NOMO-1 treated with dmso at 0.1 percent for 144 hours (cell line): ENCODE results near the gene ULK2.

ENCODE experiments used
- DNase-seq: peaks from one replicate; lab custom pipeline; 2025; ENCODE audit not compliant: unreplicated experiment; lab: John Stamatoyannopoulos, UW

ULK2 gene

DNA sequence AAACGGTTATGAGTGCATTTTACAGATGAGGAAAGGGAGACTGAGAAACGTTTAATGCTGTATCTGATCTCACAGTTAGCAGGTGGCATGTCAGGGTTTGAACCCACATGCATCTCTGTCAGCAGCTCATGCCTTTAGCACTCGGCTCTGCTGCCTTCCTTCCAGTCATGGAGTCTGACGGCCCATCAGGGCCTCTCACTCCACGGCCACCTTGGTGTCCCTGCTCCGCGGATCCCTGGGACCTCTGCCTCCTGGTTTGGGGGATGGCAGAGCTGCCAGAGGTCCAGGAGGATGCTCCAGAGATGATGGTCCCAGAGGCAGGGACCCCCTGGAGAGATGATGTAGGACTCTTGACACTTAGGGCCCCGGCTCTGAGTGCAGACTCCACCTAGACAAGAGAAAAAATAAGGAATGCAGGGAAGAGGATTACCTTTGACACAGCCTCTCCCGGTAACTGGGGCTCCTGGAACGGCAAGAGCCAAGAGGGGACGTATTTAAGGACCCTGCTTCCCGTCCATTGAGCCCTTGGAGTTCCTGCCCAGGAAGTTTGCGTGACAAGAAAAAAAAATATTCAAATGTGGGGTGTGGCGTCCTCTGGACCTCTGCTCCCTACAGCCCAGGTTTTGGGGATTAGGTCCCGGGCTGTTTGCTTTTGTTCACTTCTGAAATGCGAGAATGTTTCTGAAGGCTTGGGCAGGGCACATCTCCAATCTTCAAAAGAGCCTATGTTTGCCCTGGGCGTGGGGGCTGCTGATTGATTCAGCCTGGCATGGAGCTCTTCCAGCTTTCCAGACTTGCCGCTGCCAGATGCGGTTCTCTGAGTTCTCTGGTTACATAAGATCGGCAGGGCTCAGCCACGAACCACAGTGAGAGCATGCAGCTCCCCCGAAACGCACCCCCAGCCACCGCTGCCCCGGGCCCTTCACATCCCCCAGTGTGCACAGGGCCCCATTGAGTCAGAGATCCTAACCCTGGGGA, 119.6 kb downstream of the ULK2 start, which contains the start of gene ALDH3A1:
Gene ALDH3A1, minus strand, starts transcription at position 470 of the 978 bp plus-strand sequence. CDS start 3,169 bp downstream, outside the sequence.
- DNase-seq: no peak

DNA sequence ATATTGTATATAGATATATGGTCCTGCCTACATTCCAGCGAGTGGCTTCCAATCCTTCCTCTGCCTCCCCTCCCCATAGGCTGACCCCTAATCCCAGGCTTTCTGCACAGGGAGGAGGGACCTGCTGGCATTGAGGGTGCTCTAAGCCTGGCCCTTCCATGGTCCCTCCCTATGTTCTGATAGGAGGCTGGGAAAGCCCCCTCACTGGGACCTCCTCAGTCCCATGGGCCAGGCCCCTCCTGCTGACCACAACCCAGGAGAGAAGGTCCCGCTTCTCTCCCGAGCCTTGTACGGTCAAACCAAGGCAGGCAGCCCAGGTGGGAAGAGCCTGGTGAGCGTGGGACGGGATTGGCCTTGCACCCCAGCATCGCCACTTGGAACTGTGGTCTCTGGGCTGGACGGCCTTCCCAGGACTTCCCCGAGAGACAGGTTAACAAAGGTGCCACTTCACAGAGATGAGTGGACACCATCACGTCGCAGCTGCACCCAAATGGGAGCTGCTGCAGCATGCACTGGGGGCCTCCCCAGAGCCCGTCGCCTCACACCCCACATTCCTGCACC, 120.5 kb downstream of the ULK2 start:
- DNase-seq: no peak

DNA sequence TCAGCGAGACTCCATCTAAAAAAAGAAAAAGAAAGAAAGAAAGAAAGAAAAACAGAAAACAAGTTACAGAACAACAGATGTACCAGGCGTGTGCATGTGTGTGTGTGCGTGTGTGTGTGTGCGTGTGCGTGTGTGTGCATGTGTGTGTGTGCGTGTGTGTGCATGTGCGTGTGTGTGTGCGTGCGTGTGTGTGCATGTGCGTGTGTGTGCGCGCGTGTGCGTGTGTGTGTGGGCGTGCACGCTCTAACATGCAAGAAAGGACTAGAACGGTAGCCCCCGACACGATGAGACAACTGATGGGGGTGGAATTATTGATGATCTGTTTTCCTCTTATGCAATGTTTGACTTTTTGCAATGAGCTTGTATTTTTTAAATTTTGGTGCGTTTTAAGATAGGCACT, 121.2 kb downstream of the ULK2 start:
- DNase-seq: no peak

DNA sequence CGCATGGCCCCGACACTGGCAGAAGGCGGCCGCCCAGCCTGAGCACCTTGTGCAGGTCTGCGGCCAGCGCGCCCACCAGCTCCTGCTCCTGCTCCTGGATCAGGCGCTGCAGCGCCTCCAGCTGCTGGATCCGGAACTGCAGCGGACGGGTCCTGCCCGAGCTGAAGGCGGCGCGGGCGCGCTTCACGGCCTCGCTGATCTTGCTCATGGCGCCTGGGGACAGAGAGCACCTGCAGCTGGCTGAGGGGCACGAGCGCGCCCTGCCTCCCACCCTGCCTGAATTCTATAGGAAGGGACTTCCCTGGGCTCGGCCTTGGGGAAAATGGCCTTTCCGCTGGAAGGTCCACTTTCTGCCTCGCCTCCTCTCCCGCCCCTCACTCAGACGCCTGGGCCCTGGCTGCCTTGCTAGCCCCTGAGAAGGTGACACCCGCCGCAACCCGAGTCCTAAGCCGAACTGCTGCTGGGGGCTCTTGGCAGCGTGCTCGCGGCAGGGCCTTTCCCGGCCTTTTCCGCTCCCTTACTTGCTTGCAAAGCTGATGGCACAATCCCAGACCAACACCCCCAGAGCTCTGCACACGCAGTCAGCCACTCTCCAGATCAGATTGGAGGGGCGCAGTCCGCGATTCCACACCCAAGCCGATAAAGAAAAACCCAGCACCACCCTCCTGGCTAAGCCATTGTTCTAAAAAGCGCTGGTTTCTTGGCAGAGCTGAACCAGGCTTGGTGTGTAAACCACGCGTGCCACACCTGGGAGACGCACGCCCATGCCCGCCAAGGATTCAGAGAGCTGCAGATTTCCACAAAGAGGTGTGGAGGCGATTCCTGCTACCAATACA, 122.6 kb downstream of the ULK2 start:
- DNase-seq: peak; percentile 52

DNA sequence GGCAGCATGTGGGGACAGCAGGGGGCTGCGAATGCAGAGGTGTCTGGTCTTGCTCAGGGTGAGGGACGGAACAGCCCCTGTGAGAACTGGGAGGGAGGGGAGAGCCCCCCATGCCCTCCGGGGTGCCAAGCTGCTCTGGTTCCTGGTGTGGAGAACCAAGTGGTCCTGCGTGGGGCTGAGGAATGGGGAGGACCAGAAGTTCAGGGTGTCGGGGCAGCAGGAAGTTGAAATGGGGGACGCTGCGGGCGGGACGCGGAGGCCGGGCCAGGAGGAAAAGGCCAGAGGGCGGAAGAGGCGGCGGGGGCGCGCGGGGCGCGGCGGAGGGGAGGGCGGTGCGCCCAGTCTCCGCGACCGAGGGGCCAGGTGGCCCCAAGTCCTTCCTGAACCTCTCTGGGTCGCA, 123.2 kb downstream of the ULK2 start:
- no peak for DNase-seq

DNA sequence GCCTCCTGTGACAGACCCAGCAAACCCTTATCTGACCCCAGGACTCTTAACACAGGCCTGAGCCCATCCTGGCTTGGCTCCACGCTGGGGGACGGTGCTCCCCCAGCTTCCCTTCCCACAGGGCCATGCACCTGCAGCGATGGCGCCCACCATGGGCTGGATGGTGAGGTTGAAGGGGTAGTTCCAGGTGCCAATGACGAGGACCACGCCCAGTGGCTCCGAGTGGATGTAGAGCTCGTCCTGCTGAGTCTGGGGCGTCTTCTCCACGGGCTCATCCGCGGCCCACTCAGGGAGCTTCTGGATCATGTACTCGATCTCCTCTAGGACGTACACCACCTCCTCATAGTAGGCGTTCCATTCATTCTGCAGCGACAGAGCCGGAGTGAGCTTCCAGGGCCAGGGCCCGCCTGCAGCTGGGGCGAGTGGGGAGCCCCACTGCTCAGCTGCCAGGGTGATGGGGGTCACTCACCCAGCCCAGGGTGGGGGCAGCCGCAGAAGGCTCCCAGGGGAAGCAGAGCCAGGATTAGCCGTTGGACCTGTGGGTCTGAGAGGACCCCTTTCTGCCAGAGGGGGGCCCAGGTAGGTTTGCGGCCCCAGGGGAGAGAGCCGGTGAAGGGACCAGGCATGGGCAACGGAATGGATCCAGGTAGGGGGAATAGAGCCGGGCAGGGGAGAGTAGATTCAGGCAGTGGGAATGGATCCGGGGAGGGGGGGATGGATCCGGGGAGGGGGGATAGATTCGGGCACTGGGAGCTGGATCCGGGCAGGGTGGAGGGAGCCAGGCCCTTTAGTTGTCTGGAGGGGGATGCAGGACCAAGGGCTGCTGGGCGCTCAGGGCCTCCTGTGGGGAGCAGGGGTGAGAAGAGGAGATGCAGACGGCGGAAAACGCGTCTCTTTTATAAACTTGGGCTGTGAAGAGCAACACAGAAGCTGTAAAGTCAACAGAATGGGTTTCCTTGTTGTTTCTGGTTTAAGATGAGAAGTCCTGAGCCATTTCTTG, 124.3 kb downstream of the ULK2 start:
- no peak for DNase-seq

DNA sequence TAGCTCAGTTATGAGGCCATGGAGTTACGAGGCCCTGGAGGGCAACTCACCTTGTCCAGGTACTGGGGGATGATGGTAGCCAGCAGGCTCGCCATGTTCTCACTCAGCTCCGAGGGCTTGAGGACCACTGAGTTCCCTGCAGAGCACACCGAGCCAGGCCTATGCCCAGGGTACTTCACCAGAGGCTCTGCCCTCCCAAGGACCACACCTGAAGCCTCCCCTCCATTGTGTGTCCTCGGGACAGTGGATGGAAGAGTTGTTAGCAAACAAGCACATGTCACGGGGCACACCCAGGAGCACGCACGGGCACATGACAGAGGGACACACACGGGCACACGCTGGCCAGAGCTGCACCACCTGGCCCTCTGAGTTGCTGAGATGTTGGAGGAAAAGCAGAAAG, 125.2 kb downstream of the ULK2 start:
- DNase-seq: no peak

DNA sequence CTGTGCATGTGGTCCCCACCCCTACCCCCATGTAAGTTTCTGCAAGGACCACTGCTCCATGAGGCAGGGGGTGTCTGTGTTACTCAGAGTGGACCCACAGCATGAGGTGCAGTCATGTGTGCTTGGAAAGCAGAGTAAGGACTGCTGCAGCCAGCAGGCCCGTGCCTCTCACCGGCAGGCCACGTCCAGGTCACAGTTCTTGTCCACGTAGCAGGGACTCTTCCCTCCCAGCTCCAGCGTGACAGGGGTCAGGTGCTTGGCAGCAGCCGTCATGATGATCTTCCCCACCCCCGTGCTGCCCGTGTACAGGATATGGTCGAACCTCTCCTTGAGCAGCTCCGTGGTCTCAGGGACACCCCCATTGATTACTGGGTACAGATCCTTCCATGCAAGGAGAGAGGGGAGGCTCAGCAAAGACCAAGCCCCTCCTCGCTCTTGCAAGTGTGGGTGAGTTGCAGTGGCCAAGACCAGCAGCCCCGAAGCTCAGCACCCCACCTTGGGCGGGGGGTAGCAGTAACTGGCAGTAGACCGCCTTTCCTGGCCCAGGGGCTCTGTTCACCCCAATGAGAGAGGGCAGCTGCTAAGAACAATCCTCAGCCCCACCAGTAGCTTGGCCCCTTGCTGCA, 125.8 kb downstream of the ULK2 start:
- DNase-seq: no peak

DNA sequence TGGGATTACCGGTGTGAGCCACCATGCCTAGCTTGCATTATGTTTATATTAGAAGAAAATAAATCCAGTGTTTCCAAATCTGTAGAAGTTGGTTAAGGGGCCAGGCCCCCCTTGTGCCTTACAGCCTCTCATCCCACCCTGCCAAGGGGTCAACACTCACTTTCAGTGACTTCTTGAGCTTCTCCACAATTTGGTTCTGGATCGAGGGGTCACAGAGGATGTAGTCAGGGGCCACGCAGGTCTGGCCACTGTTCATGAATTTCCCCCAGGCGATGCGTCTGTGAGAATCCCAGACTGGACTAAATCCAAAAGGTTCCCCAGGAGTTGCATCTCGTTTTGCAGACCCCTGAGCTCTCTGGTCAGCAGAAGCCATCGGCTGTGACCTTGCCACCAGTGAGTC, 126.8 kb downstream of the ULK2 start:
- DNase-seq: no peak

DNA sequence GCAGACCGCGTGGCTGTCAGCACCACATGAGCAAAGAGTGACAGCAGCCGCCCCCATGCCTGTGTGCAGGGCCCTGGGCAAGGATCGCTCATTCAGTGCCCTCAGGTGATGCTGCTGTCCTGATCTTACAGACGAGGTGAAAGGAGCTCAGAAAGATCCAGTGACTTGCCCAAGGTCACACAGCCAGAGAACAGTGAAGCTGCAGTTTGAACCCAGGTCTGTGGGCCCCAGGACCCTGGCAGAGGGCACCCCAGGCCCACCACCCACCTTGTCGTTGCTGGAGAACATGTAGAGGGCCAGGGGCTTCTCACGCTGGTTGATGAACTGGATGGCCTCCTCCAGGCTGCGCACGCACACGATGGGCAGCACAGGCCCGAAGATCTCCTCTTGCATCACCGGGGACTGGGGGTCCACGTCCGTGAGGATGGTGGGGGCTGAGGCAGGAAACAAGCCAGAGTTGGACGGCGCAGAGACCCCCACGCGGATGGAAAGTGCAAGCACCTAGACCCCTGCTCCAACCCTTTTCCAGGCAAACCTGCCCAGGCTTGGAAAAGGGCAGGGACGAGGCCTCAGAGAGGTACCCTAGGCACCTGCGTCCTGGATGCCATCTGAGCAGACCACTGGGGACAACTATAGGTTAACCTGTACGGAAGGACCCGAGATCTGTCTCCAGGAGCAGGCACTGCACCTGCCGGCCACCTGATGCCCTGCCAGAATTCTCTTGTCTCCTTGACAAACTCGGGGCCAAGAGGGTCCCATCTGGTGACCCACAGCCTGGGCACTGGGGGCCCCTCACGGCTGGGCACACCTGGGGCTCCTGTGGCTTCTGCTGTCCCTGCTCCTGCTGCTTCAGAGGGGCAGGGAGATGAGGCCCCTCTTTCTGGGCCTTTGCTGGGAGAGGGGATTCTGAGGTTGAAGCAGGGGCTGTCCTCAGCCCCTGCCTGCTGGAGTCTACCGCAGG, 128.2 kb downstream of the ULK2 start:
- DNase-seq: no peak

DNA sequence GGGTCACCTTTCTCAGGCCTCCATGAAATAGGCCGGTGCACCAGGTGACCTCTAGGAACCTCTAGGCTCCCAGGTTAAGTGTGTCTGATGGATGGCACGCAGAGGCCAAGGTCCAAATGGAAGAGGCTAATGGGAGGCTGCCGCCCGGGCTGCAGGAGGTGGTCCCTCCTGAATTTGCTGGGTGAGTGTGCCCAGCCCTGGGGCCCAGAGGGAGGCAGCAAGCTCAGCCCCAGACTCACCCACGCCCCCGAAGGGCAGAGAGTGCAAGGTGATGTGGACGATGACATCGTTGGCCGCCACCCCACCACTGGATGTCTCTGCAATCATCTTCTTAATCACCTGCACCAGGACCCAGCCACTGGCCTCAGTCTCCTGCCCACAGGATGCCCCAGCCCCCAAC, 129.0 kb downstream of the ULK2 start:
- DNase-seq: no peak

DNA sequence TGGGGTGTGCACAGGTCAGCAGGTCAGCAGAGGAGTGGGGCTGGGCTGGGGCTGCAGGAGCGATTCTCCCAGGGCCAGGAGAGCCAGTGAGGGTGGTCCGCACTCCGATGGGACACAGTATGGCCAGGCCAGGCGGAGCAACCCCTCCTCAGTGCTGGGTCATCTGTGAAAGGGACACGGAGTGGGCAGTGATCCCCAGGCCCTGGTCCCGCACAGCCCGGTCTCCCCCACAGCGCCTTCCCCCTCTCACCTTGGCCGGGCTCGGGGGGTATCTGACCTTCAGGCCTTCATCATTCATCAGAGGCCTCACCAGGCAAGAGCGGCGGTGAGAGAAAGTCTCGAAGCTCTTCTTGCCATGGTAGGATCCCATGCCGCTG, 129.7 kb downstream of the ULK2 start:
- DNase-seq: no peak

DNA sequence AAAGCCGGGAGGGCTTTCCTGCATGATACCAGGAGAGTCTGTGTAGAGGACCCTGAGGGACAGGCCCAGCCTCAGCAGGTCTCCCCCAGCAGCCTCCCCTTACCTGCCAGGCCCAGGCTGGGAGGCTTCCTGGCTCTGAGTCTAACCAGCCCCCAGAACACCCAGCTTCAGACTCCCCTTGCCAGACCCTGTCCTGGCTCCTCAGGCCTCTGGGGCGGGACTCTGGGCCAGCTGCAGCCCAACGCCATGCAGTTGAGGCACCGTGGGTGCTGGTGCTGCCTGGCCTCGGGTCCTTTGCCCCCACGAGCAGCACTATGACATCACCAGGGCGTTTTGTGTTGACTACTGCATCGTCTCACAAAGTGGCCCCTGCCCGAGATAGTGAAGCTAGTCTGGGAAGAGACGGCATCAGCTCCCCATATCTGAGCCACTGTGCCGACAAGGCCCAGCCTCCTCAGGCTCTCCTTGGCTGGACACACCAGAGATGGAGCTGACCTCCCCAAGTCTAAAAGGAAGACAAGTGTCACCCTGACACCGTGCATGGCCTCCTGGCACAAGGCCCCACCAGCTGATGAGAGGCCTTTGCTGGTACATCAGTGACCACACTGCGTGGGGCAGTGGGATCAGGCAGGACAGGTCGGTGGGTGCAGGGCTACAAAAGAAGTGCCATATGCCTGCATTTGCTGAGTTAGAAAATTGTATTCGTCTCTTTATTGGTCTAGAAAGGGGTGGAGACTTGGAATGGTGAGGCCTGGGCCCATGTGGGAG, 130.2 kb downstream of the ULK2 start:
- no peak for DNase-seq

DNA sequence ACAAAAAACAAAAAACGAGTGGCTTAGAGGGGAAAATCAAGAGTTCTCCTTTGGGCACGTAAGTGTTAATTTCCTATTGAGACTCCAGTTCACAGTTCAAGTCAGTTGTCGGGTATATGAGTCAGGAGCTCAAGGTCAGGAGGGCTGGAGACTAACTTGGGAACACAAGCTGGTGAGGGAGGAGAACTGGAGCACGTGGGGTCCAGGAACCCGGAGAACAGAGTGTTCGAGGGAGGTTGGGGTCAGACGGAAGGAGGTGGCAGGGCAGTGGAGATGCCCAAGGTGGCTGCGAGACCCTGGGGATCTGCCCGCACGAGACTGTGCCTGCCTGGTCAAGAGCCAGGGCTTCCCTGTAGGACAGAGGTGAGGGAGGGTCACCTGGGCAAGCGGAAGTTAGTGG, 131.7 kb downstream of the ULK2 start:
- no peak for DNase-seq

DNA sequence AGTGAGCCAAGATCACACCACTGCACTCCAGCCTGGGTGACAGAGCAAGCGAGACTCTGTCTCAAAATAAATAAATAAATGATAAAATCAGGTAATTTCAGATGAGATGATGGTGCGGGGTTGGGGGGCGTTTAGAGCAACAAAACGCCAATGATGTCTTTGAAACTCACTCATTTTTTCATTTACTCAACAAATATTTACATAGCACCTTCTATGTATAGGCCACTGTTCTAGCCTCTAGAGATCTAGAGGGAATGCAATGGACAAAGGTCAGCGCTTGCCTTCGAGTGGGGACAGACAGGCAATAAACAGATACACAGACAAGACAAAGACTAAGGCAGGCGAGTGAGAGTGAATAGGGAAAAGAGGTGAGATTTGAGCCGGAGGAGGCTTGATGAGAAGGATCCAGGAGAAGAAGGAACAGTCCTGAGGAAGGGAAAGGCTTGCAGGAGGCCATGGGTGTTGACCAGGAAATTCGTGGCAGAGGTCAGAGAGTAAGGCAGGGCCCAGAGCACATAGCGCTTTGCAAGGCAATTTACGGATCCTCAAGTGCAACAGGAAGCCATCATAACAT, 133.7 kb downstream of the ULK2 start:
- DNase-seq: no peak

DNA sequence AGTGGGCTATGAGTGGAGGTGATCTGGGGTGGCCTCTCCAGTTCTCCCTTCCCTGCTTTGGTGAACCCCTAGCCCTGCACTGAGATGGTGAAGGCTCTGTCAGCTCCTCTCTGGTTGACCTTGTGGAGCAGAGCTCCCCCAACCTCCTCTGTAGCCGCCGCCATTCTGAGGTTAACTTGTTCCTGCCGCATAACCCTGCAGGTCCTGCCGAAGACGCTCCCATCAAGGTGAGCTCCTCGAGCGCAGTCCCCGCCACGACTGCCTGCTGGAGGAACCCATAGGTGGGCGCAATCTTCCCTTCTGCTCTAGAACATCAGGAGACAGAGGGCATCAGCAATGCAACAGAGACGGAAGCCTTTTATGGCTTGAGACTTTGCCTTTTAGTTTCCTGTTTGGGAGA, 136.1 kb downstream of the ULK2 start:
- DNase-seq: no peak

DNA sequence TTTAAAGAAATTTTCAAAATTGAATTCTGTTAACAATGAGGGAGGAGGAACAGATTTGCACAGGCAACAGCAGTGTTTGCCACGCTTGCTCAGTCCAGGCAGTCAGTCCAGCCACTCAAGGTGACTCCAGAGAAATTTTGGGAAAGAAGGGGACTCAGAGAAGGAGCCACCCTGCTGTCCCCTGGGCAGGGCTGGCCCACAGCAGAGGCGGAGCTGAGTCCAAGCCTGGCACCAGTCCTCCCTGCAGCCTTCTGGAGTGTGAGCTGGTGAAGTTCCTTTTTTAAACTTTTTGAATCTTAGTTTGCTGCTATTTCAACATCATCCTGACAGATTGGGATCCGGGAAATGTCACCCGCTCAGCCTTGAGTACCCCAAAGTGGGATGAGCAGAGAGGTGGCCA, 136.9 kb downstream of the ULK2 start:
- DNase-seq: no peak

DNA sequence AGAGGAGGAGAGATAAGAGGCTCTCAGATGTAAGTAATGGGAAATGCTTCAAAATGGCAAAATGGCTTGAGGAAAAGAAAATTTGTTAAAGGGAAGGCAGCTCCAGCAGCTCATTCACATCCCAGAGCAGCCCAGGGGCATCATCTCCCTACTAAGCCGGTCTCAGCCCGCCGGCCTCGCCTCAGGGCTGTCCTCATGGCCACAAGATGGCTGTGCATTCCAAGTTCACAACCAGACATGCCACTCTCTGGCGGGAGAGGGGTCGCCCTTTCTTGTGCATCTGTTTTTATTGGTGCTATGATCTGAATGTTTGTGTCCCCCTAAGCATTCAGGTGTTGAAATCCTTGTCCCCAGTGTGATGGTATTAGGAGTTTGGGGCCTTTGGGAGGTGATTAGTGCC, 137.8 kb downstream of the ULK2 start:
- no peak for DNase-seq
